ENCODE data around the gene MYB.

MYB gene

GRCh38 chr6:135141182-135141581 lies 39.9 kb upstream of the MYB start:
- Histone ChIP-seq H3K27ac (ENCODE audit: extremely low read depth, low read depth, low read length) (no peak overlapping the region), H3K4me1 (ENCODE audit: control insufficient read depth, insufficient read depth, low read length) (no peaks in the 10 kb centered on the region), H3K9me3 (ENCODE audit: control insufficient read depth, insufficient read depth, low read depth, low read length) (no peaks in the 10 kb centered on the region), H3K36me3 (ENCODE audit: control insufficient read depth in 2 of 2, insufficient read depth in 1 of 2, low read length in 2 of 2) (no peaks in the 10 kb centered on the region), H3K4me3 (ENCODE audit: low read depth, low read length) (no peak overlapping the region)
- ChIA-PET CTCF (interaction anchor here (1.2 to 4.7 kb wide), 3 partner anchors 19 to 283 kb away, joined by 7 to 65 read pairs (median 10); no protein-coding TSS in a partner anchor), POLR2A (interaction anchor here (1.2 kb wide), 1 partner anchor 86 kb away, joined by 4 read pairs; the partner anchor contains the start of gene HBS1L)
- TF ChIP-seq ZNF510 (tag by site-specific recombination; IDR thresholded peaks at IDR 0.05; ENCODE audit: insufficient replicate concordance), result no peak
- no peak for TF ChIP-seq ATF2 (tag by site-specific recombination; IDR thresholded peaks at IDR 0.05; ENCODE audit: low read depth)
- no peak for TF ChIP-seq IKZF3 (tag by site-specific recombination; IDR thresholded peaks at IDR 0.05)
- TF ChIP-seq ZNF544 (tag by site-specific recombination; IDR thresholded peaks at IDR 0.05), result no peak
- TF ChIP-seq PRDM2 (tag by site-specific recombination; IDR thresholded peaks at IDR 0.05; ENCODE audit: borderline replicate concordance), result no peak
- no peak for TF ChIP-seq ZNF664 (tag by site-specific recombination; IDR thresholded peaks at IDR 0.05)
- no peak for TF ChIP-seq TRIM28 (IDR thresholded peaks at IDR 0.05; ENCODE audit: borderline replicate concordance, low read length)
- TF ChIP-seq PRDM6 (tag by site-specific recombination; IDR thresholded peaks at IDR 0.05), result no peak
- no peak for TF ChIP-seq GLIS1 (tag by site-specific recombination; IDR thresholded peaks at IDR 0.05)
- TF ChIP-seq BCL11A (tag by site-specific recombination; IDR thresholded peaks at IDR 0.05; ENCODE audit: low read depth), result no peak
- no peak for TF ChIP-seq ZNF16 (tag by site-specific recombination; IDR thresholded peaks at IDR 0.05; ENCODE audit: low read depth)
- no peak for TF ChIP-seq SP2 (tag by site-specific recombination; IDR thresholded peaks at IDR 0.05)
- no peak for TF ChIP-seq ZBTB48 (tag by site-specific recombination; IDR thresholded peaks at IDR 0.05)
- TF ChIP-seq HIC1 (tag by site-specific recombination; IDR thresholded peaks at IDR 0.05), result no peak
- TF ChIP-seq ZNF580 (tag by site-specific recombination; IDR thresholded peaks at IDR 0.05), result no peak
- no peak for TF ChIP-seq ZNF837 (tag by site-specific recombination; IDR thresholded peaks at IDR 0.05)
- no peak for TF ChIP-seq GLIS2 (tag by site-specific recombination; IDR thresholded peaks at IDR 0.05)

Data from HEK293 (cell line).